SK-N-SH (cell line): ENCODE data around the gene SEPTIN12. TPM values are rescaled to one million over a fixed set of nuclear protein-coding genes. Genes with fewer than 3 reads are reported as not detected.

Experiments
- CTCF ChIA-PET: fragments of 300-600, 350-600 bp; formaldehyde crosslinking; extraction: SDS; loops from one replicate; lab custom pipeline; 2021; lab: Yijun Ruan, JAX
- POLR2A ChIA-PET: fragments of 350-600 bp; sonication (Branson Sonifier 250); formaldehyde crosslinking; extraction: SDS; loops from one replicate; lab custom pipeline; 2020; ENCODE audit warnings: antibody characterized with exemption, inconsistent platforms; lab: Yijun Ruan, JAX
- DNase-seq: peaks from one replicate; pipeline ENCODE4 v3.0.0; 2012
- H2AFZ ChIP-seq: fragments of 200-600 bp; sonication (generic); 2 replicates; pipeline ENCODE4 v1.8.1; 2016; ENCODE audit warnings: antibody characterized with exemption, mild to moderate bottlenecking, low read depth
- H3F3A ChIP-seq: fragments of 200-600 bp; sonication (generic); replicated peaks from 2 replicates; pipeline ENCODE3; 2016; ENCODE audit warnings: antibody characterized with exemption, mild to moderate bottlenecking; ENCODE audit not compliant: insufficient read depth
- H3K27ac ChIP-seq, 2 experiments: fragments of 200-500 bp in 1 of 2; fragments of 200-600 bp in 1 of 2; sonication (Bioruptor generic) in 1 of 2; sonication (generic), shearing (Covaris generic) in 1 of 2; 2 replicates each; pipeline versions ENCODE4 v1.5.1 to v1.6.1; 2014 to 2016; ENCODE audit warnings: low read depth in 2 of 2, inconsistent platforms in 1 of 2, low read length in 1 of 2, mild to moderate bottlenecking in 1 of 2, mixed read lengths in 1 of 2
- H3K27me3 ChIP-seq: fragments of 200-600 bp; sonication (generic), shearing (Covaris generic); 2 replicates; pipeline ENCODE4 v1.6.1; 2016; ENCODE audit warnings: mixed run types; ENCODE audit not compliant: insufficient read depth
- H3K36me3 ChIP-seq, 2 experiments: fragments of 200-500 bp in 1 of 2; fragments of 200-600 bp in 1 of 2; sonication (Bioruptor generic) in 1 of 2; sonication (generic) in 1 of 2; replicated peaks in 1 of 2; 2 replicates each; pipeline versions ENCODE3 to v1.5.1; 2014 to 2016; ENCODE audit warnings: low read length in 1 of 2, mild to moderate bottlenecking in 1 of 2; ENCODE audit not compliant: insufficient read depth in 2 of 2, control insufficient read depth in 1 of 2
- H3K4me1 ChIP-seq, 2 experiments: fragments of 200-500 bp in 1 of 2; fragments of 200-600 bp in 1 of 2; sonication (Bioruptor generic) in 1 of 2; sonication (generic), shearing (Covaris generic) in 1 of 2; 2 replicates each; pipeline versions ENCODE4 v1.5.1 to v1.6.1; 2014 to 2016; ENCODE audit warnings: low read depth in 1 of 2, low read length in 1 of 2, mixed run types in 1 of 2; ENCODE audit not compliant: insufficient read depth in 2 of 2, control insufficient read depth in 1 of 2
- H3K4me2 ChIP-seq: fragments of 200-600 bp; sonication (generic), shearing (Covaris generic); 2 replicates; pipeline ENCODE4 v1.6.1; 2017; ENCODE audit warnings: mixed run types
- H3K4me3 ChIP-seq, 2 experiments: fragments of 200-500 bp in 1 of 2; fragments of 200-600 bp in 1 of 2; sonication (Bioruptor generic) in 1 of 2; sonication (generic), shearing (Covaris generic) in 1 of 2; 2 replicates each; pipeline versions ENCODE4 v1.5.1 to v1.8.1; 2014 to 2016; ENCODE audit warnings: low read depth in 2 of 2, inconsistent platforms in 1 of 2, low read length in 1 of 2, mild to moderate bottlenecking in 1 of 2, mixed read lengths in 1 of 2, moderate library complexity in 1 of 2
- H3K79me2 ChIP-seq: fragments of 200-600 bp; sonication (generic); 2 replicates; pipeline ENCODE4 v1.8.1; 2017; ENCODE audit warnings: mild to moderate bottlenecking; ENCODE audit not compliant: insufficient read depth
- H3K9ac ChIP-seq: fragments of 200-600 bp; sonication (generic); 2 replicates; pipeline ENCODE4 v1.6.1; 2017; ENCODE audit warnings: mixed run types
- H3K9me2 ChIP-seq: fragments of 200-600 bp; sonication (generic); 2 replicates; pipeline ENCODE4 v1.6.1; 2017; ENCODE audit warnings: mixed run types
- H3K9me3 ChIP-seq: fragments of 200-600 bp; sonication (generic); 2 replicates; pipeline ENCODE4 v1.6.1; 2017; ENCODE audit warnings: mixed run types, mild to moderate bottlenecking, moderate library complexity
- H4K20me1 ChIP-seq: fragments of 200-600 bp; sonication (generic); 2 replicates; pipeline ENCODE4 v1.6.1; 2017; ENCODE audit warnings: mild to moderate bottlenecking, mixed run types; ENCODE audit not compliant: insufficient read depth
- CHD2 ChIP-seq: fragments of 150-350 bp; IDR thresholded peaks from 2 replicates; pipeline ENCODE4 v1.6.1; 2018; ENCODE audit warnings: low read length; ENCODE audit not compliant: partially characterized antibody
- EP300 ChIP-seq, 2 experiments: IDR thresholded peaks; 2 replicates each; pipeline versions ENCODE4 v1.4.0 to v1.6.1; 2012; ENCODE audit warnings: borderline replicate concordance in 1 of 2, low read depth in 1 of 2, low read length in 1 of 2
- FOSL2 ChIP-seq: IDR thresholded peaks from 2 replicates; pipeline ENCODE4 v1.4.0; 2012; ENCODE audit warnings: low read depth, mild to moderate bottlenecking, moderate library complexity, borderline replicate concordance
- FOXM1 ChIP-seq: IDR thresholded peaks from 2 replicates; pipeline ENCODE4 v1.4.0; 2012; ENCODE audit warnings: low read depth, mild to moderate bottlenecking
- GATA2 ChIP-seq: sonication (generic); formaldehyde crosslinking; IDR thresholded peaks from 2 replicates; pipeline ENCODE4 v1.5.0; 2020; ENCODE audit warnings: mild to moderate bottlenecking, missing genetic modification reagents
- MAX ChIP-seq: IDR thresholded peaks from 2 replicates; pipeline ENCODE4 v1.4.0; 2012; ENCODE audit warnings: low read depth
- MXI1 ChIP-seq: IDR thresholded peaks from 2 replicates; pipeline ENCODE4 v1.6.1; 2012; ENCODE audit warnings: mild to moderate bottlenecking, low read depth, low read length, improper control_type of control experiment
- PBX3 ChIP-seq: IDR thresholded peaks from 2 replicates; pipeline ENCODE4; 2012
- RAD21 ChIP-seq: IDR thresholded peaks from 2 replicates; pipeline ENCODE4 v1.6.1; 2012; ENCODE audit warnings: mild to moderate bottlenecking, low read length
- RCOR1 ChIP-seq: fragments of 150-350 bp; IDR thresholded peaks from 2 replicates; pipeline ENCODE4 v1.6.1; 2017; ENCODE audit warnings: antibody characterized with exemption, low read length
- RFX5 ChIP-seq: IDR thresholded peaks from 2 replicates; pipeline ENCODE4 v1.6.1; 2012; ENCODE audit warnings: mild to moderate bottlenecking, improper control_type of control experiment, low read length
- RXRA ChIP-seq: IDR thresholded peaks from 2 replicates; pipeline ENCODE4 v1.4.0; 2012; ENCODE audit warnings: low read depth, mild to moderate bottlenecking, borderline replicate concordance
- SIN3A ChIP-seq: IDR thresholded peaks from 2 replicates; pipeline ENCODE4 v1.6.1; 2012; ENCODE audit warnings: low read depth, mild to moderate bottlenecking, low read length, moderate library complexity, borderline replicate concordance
- SMC3 ChIP-seq: IDR thresholded peaks from 2 replicates; pipeline ENCODE4 v1.6.1; 2012; ENCODE audit warnings: low read depth, low read length, improper control_type of control experiment
- TAF1 ChIP-seq: IDR thresholded peaks from 2 replicates; pipeline ENCODE4 v1.6.1; 2012; ENCODE audit warnings: low read depth, mild to moderate bottlenecking, low read length, moderate library complexity, borderline replicate concordance
- TEAD4 ChIP-seq: IDR thresholded peaks from 2 replicates; pipeline ENCODE4 v1.4.0; 2012; ENCODE audit warnings: mild to moderate bottlenecking, borderline replicate concordance; ENCODE audit not compliant: insufficient read depth
- WGBS: methylation state at CpG from one replicate; pipeline ENCODE4 v1.1.6; 2017; ENCODE audit warnings: low lambda C conversion rate; 5-methylcytosine and 5-hydroxymethylcytosine counted together
- polyA plus RNA-seq, 3 experiments: library from polyadenylated mRNA; depleted of rRNA; stranded (reverse); fragments of >200 nt; gene quantifications; 2 replicates each; pipeline ENCODE4 v1.2.3, GENCODE V29; 2012

SEPTIN12 gene
- polyA plus RNA-seq, 1 of the 3 experiments (the other 2 are of a cell fraction), result 0.07 TPM

GRCh38 chr16:4832698-4833343 is 44.7 kb upstream of the SEPTIN12 start:
- Histone ChIP-seq H3K9me2 (no peaks in the 10 kb centered on the region), H3K4me2 (no peak overlapping the region)

GRCh38 chr16:4831616-4832015 is 43.5 kb upstream of the SEPTIN12 start:
- H3K9me3 ChIP-seq, result no peaks in the 10 kb centered on the region
- H3K79me2 ChIP-seq, result peaks cover 23% of the 10 kb centered on the region
- 94% methylated on average over 8 of the region's 8 CpGs for WGBS
- H4K20me1 ChIP-seq, result 0 out of 2 replicates have a peak, but pooled peaks cover 7% of the 10 kb centered on the region
- DNase-seq, result no peak
- H3K27ac ChIP-seq, result no peak overlapping the region
- TF ChIP-seq EP300 (IDR thresholded peaks at IDR 0.05; ENCODE audit: borderline replicate concordance in 1 of 2, low read depth in 1 of 2, low read length in 1 of 2) (no peak), FOXM1 (no peak), RXRA (no peak), MAX (no peak), SIN3A (no peak), RFX5 (no peak), TAF1 (no peak), MXI1 (no peak), GATA2 (no peak), TEAD4 (no peak), RAD21 (no peak), SMC3 (no peak)
- TF ChIP-seq, all 33 proteins: peak for 0
- ChIA-PET CTCF (no interaction called here), POLR2A (interaction anchor here (0.6 kb wide), 1 partner anchor 16 kb away, joined by 4 read pairs; no protein-coding TSS in a partner anchor)
- Histone ChIP-seq H3K36me3 (peaks cover 40 to 66% of the 10 kb centered on the region in 2 experiments), H3K9ac (no peak overlapping the region), H3K27me3 (no peaks in the 10 kb centered on the region), H3K4me2 (no peak overlapping the region), H3K4me3 (no peak overlapping the region), H3K9me2 (no peaks in the 10 kb centered on the region), H2AFZ (no peak overlapping the region), H3K4me1 (peaks cover 0 to 2% of the 10 kb centered on the region in 2 experiments; a peak in 1 of 4 replicates), H3F3A (peaks cover 4% of the 10 kb centered on the region)

More at GRCh38 chr16:4832698-4833343, 44.7 kb upstream of the SEPTIN12 start:
- ChIA-PET POLR2A (no interaction called here), CTCF (interaction anchor here (1.4 kb wide), 1 partner anchor 123 kb away, joined by 4 read pairs; no protein-coding TSS in a partner anchor)
- H2AFZ ChIP-seq, result no peak overlapping the region
- no peak overlapping the region for H3K27ac ChIP-seq
- peaks cover 28% of the 10 kb centered on the region for H3K79me2 ChIP-seq
- TF ChIP-seq TAF1 (no peak), EP300 (IDR thresholded peaks at IDR 0.05; ENCODE audit: borderline replicate concordance in 1 of 2, low read depth in 1 of 2, low read length in 1 of 2) (no peak), FOSL2 (no peak), CHD2 (no peak), RCOR1 (no peak), RXRA (no peak), PBX3 (no peak), SMC3 (no peak), TEAD4 (no peak)
- no peak overlapping the region for H3K9ac ChIP-seq
- WGBS, result 90% methylated on average over 6 of the region's 6 CpGs
- H4K20me1 ChIP-seq, result 0 out of 2 replicates have a peak, but pooled peaks cover 7% of the 10 kb centered on the region
- H3K4me1 ChIP-seq, result peaks cover 0 to 2% of the 10 kb centered on the region in 2 experiments; a peak in 1 of 4 replicates
- H3K9me3 ChIP-seq, result no peaks in the 10 kb centered on the region
- peaks cover 4% of the 10 kb centered on the region for H3F3A ChIP-seq
- H3K27me3 ChIP-seq, result no peaks in the 10 kb centered on the region
- no peak for DNase-seq
- no peak overlapping the region for H3K4me3 ChIP-seq
- peaks cover 31 to 57% of the 10 kb centered on the region in 2 experiments for H3K36me3 ChIP-seq
